ENCODE results near the gene ZNRF3.

DNA sequence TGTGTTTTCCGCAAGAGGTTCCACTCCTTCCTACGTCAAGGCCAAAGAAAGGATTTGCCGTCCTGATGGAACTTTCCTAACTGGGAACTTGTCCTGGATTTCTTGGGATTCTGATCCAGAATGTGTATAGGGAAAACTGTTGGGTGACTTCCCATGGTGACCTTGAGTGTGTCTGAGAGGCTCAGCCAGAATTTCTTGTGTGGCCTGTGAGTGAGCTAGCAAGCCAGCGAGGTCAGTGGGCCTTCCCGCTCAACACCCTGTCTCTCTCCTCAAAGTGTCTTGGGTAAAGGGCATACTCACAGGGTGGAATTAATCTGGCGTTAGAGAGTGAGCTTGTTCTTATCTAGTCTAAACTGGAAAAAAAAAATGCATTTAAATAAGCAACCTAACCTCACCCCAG, 20.4 kb downstream of the ZNRF3 start:
- TF ChIP-seq CTCF (IDR thresholded peaks at IDR 0.05), result no peak
- no peak for TF ChIP-seq ZFX (IDR thresholded peaks at IDR 0.05; ENCODE audit: borderline replicate concordance)
